HepG2 (cell line): ENCODE measurements around the gene FAF2. TPM values are rescaled to one million over a fixed set of nuclear protein-coding genes. Genes with fewer than 3 reads are reported as not detected.
A peak's percentile ranks its signal among the peaks of the same experiment; 100 is the strongest.

ENCODE experiments used
- BCL6 ChIP-seq: IDR thresholded peaks from 2 replicates; pipeline ENCODE4 v1.6.1; 2016; ENCODE audit warnings: missing genetic modification reagents, missing compliant biosample characterization
- CREB1 ChIP-seq, 2 experiments: fragments of 450-650 bp in 1 of 2; IDR thresholded peaks; 2 replicates each; pipeline ENCODE4 v1.6.1; 2016 to 2017; ENCODE audit warnings: control low read depth in 1 of 2, mild to moderate bottlenecking in 1 of 2, missing compliant biosample characterization in 1 of 2, missing genetic modification characterization in 1 of 2
- MTF1 ChIP-seq: sonication (generic); formaldehyde crosslinking; IDR thresholded peaks from 2 replicates; pipeline ENCODE4 v1.5.0; 2020; ENCODE audit warnings: missing genetic modification reagents
- RARA ChIP-seq: IDR thresholded peaks from 2 replicates; pipeline ENCODE4 v1.6.1; 2016; ENCODE audit warnings: missing genetic modification reagents, missing compliant biosample characterization
- RXRB ChIP-seq: IDR thresholded peaks from 2 replicates; pipeline ENCODE4 v1.6.1; 2016; ENCODE audit warnings: borderline replicate concordance, missing genetic modification reagents, missing compliant biosample characterization
- TARDBP ChIP-seq: sonication (generic); formaldehyde crosslinking; IDR thresholded peaks from 2 replicates; pipeline ENCODE4 v1.8.0; 2022; ENCODE audit warnings: mild to moderate bottlenecking, missing genetic modification reagents
- ZBTB10 ChIP-seq: sonication (generic); formaldehyde crosslinking; IDR thresholded peaks from 2 replicates; pipeline ENCODE4 v1.4.0; 2020; ENCODE audit warnings: missing genetic modification reagents, borderline replicate concordance
- ZC3H13 ChIP-seq: sonication (generic); formaldehyde crosslinking; IDR thresholded peaks from 2 replicates; pipeline ENCODE4 v1.8.1; 2023; ENCODE audit warnings: mild to moderate bottlenecking, missing genetic modification reagents, moderate library complexity
- ZFP91 ChIP-seq: sonication (generic); formaldehyde crosslinking; IDR thresholded peaks from 2 replicates; pipeline ENCODE4 v1.9.0; 2022; ENCODE audit warnings: missing genetic modification reagents, mild to moderate bottlenecking, borderline replicate concordance
- ZNF446 ChIP-seq: sonication (generic); formaldehyde crosslinking; IDR thresholded peaks from 2 replicates; pipeline ENCODE4 v1.5.0; 2020; ENCODE audit warnings: mild to moderate bottlenecking, missing genetic modification reagents
- ZNF879 ChIP-seq: sonication (generic); formaldehyde crosslinking; IDR thresholded peaks from 2 replicates; pipeline ENCODE4 v1.8.1; 2023; ENCODE audit warnings: missing genetic modification reagents
- polyA plus RNA-seq, 8 experiments: library from polyadenylated mRNA; depleted of rRNA in 3 of 8; stranded (reverse) in 7 of 8; unstranded in 1 of 8; fragments of >200 nt; fragmentation: Illumina TruSeq in 4 of 8; extraction: Trizol in 4 of 8; gene quantifications; 2 replicates each; pipeline versions ENCODE4 v1.2.1 to v1.2.3, GENCODE V29; 2011 to 2016; ENCODE audit warnings: low read depth in 4 of 8, missing spikeins in 1 of 8, mixed read lengths in 1 of 8; ENCODE audit not compliant: insufficient read depth in 1 of 8
- total RNA-seq, 5 experiments: library from RNA; depleted of rRNA; stranded (reverse); fragments of >200 nt; fragmentation: Illumina TruSeq; extraction: Trizol; gene quantifications; 2 replicates each; pipeline ENCODE4 v1.2.3, GENCODE V29; 2016; ENCODE audit warnings: low read depth in 1 of 5
- TF ChIP-seq, protein P1 (sequence below): sonication (generic); formaldehyde crosslinking; IDR thresholded peaks from 2 replicates; pipeline ENCODE4 v1.5.0; 2020; ENCODE audit warnings: mild to moderate bottlenecking, missing genetic modification reagents, borderline replicate concordance
- TF ChIP-seq, protein P2 (sequence below): sonication (generic); formaldehyde crosslinking; IDR thresholded peaks from 2 replicates; pipeline ENCODE4; 2020; ENCODE audit warnings: missing genetic modification reagents, mild to moderate bottlenecking, borderline replicate concordance

The FAF2 gene
- total and polyA plus RNA-seq, 2 of the 13 experiments (the other 11 are each of a cell fraction or from before 2014, with no cell fraction given): 27.8 to 34.3 TPM

DNA sequence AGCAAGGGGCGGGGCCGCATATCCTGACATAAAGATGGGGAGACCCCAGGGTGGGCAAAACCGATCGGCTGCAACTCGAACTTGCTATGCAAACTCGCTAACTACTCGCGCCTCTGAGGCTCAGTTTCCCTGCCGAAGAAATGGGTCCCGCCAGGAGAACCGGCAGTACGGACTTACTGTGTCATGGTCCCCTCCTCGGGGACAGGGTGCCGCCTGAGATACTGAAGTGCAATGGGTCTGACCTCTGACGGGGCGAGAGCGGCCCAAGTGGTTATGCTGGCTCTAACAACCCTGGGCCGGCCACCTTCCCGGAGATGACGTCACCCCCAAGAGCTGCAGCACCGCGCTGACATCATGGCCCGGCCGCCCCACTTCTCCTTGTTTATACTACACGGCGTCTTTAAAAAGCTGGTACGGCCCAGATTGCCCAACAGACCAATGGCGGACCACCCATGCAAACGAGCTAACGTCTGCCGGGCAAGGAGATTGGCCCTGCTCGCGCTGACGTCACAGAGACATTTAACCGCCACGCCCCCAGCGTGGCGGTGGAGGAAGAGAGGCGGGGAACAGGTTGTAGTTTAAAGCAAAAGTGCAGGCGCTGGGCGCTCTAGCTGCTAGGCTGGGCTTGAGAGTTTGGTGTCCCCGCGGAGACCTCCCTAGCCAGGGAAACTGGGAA is 89.5 kb downstream of the FAF2 start (continued):
- TF ChIP-seq, protein P1, sequence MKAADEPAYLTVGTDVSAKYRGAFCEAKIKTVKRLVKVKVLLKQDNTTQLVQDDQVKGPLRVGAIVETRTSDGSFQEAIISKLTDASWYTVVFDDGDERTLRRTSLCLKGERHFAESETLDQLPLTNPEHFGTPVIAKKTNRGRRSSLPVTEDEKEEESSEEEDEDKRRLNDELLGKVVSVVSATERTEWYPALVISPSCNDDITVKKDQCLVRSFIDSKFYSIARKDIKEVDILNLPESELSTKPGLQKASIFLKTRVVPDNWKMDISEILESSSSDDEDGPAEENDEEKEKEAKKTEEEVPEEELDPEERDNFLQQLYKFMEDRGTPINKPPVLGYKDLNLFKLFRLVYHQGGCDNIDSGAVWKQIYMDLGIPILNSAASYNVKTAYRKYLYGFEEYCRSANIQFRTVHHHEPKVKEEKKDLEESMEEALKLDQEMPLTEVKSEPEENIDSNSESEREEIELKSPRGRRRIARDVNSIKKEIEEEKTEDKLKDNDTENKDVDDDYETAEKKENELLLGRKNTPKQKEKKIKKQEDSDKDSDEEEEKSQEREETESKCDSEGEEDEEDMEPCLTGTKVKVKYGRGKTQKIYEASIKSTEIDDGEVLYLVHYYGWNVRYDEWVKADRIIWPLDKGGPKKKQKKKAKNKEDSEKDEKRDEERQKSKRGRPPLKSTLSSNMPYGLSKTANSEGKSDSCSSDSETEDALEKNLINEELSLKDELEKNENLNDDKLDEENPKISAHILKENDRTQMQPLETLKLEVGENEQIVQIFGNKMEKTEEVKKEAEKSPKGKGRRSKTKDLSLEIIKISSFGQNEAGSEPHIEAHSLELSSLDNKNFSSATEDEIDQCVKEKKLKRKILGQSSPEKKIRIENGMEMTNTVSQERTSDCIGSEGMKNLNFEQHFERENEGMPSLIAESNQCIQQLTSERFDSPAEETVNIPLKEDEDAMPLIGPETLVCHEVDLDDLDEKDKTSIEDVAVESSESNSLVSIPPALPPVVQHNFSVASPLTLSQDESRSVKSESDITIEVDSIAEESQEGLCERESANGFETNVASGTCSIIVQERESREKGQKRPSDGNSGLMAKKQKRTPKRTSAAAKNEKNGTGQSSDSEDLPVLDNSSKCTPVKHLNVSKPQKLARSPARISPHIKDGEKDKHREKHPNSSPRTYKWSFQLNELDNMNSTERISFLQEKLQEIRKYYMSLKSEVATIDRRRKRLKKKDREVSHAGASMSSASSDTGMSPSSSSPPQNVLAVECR (CRISPR knock-in tag): peak; percentile 47; the same call in 1 of the 2 replicates
- no peak for TF ChIP-seq RXRB (CRISPR knock-in tag)
- TF ChIP-seq ZC3H13 (CRISPR knock-in tag): 0 out of 2 replicates have a peak, but pooled peaks have one; percentile 68
- TF ChIP-seq TARDBP (CRISPR knock-in tag): no peak; the same call in 1 of the 2 replicates
- peak; percentile 96 for TF ChIP-seq ZBTB10 (CRISPR knock-in tag)
- peak; percentile 99 for TF ChIP-seq CREB1 (IDR thresholded peaks at IDR 0.05)
- TF ChIP-seq CREB1 (CRISPR knock-in tag; IDR thresholded peaks at IDR 0.05): peak; percentile 97
- no peak for TF ChIP-seq RARA
- no peak for TF ChIP-seq ZNF879 (CRISPR knock-in tag)
- TF ChIP-seq, protein P2, sequence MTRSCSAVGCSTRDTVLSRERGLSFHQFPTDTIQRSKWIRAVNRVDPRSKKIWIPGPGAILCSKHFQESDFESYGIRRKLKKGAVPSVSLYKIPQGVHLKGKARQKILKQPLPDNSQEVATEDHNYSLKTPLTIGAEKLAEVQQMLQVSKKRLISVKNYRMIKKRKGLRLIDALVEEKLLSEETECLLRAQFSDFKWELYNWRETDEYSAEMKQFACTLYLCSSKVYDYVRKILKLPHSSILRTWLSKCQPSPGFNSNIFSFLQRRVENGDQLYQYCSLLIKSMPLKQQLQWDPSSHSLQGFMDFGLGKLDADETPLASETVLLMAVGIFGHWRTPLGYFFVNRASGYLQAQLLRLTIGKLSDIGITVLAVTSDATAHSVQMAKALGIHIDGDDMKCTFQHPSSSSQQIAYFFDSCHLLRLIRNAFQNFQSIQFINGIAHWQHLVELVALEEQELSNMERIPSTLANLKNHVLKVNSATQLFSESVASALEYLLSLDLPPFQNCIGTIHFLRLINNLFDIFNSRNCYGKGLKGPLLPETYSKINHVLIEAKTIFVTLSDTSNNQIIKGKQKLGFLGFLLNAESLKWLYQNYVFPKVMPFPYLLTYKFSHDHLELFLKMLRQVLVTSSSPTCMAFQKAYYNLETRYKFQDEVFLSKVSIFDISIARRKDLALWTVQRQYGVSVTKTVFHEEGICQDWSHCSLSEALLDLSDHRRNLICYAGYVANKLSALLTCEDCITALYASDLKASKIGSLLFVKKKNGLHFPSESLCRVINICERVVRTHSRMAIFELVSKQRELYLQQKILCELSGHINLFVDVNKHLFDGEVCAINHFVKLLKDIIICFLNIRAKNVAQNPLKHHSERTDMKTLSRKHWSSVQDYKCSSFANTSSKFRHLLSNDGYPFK (CRISPR knock-in tag): peak; percentile 53; the same call in 1 of the 2 replicates
- no peak for TF ChIP-seq MTF1 (CRISPR knock-in tag)
- peak; percentile 10; the same call in 1 of the 2 replicates for TF ChIP-seq ZNF446
- TF ChIP-seq ZFP91 (CRISPR knock-in tag): peak; percentile 99
- TF ChIP-seq BCL6 (CRISPR knock-in tag): no peak
